PFSK-1 (cell line): Measurements from ENCODE around the gene GYPC.

Source experiments
- FOXP2 ChIP-seq: optimal IDR thresholded peaks from 2 replicates; pipeline ENCODE3; 2011; ENCODE audit warnings: borderline replicate concordance, control low read depth, inconsistent platforms; ENCODE audit not compliant: insufficient read depth; ENCODE audit errors: extremely low read length, extremely low read depth
- POLR2AphosphoS5 ChIP-seq: IDR thresholded peaks from 2 replicates; pipeline ENCODE4 v1.6.1; 2012; ENCODE audit warnings: low read depth, mild to moderate bottlenecking, control low read depth, low read length, moderate library complexity
- SIN3A ChIP-seq: IDR thresholded peaks from 2 replicates; pipeline ENCODE4 v1.6.1; 2012; ENCODE audit warnings: mild to moderate bottlenecking, low read length, moderate library complexity, borderline replicate concordance; ENCODE audit not compliant: insufficient read depth
- TAF1 ChIP-seq: IDR thresholded peaks from 2 replicates; pipeline ENCODE4 v1.6.1; 2012; ENCODE audit warnings: low read length, control low read depth, borderline replicate concordance; ENCODE audit not compliant: insufficient read depth
- TF ChIP-seq, protein P1 (sequence below), 2 experiments: IDR thresholded peaks; 2 replicates each; pipeline versions ENCODE4 v1.6.1 to v1.8.0; 2011 to 2012; ENCODE audit warnings: low read depth in 2 of 2, low read length in 2 of 2, control low read depth in 1 of 2, inconsistent platforms in 1 of 2, mild to moderate bottlenecking in 1 of 2, moderate library complexity in 1 of 2; ENCODE audit not compliant: insufficient read depth in 1 of 2

The GYPC gene

DNA sequence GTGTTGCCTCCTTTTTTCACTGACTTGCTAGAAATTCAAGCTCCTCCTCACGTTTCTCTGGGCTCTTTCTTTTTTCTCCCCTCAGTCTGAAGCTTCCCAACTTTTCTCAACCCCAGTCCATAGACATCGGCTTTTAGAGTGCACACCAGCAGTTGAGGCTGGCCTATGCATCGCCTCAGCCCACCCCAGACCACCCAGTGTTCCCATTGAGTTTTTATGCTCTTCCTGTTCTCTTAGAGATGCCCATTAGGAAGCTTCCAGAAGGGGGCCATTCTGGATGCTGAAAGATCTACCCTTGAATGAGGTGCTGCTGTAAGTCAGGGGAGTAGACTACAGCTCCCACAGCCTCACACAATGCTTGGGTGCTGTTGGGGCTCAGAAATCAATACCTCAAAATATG, 12.0 kb upstream of the GYPC start:
- TF ChIP-seq, protein P1, sequence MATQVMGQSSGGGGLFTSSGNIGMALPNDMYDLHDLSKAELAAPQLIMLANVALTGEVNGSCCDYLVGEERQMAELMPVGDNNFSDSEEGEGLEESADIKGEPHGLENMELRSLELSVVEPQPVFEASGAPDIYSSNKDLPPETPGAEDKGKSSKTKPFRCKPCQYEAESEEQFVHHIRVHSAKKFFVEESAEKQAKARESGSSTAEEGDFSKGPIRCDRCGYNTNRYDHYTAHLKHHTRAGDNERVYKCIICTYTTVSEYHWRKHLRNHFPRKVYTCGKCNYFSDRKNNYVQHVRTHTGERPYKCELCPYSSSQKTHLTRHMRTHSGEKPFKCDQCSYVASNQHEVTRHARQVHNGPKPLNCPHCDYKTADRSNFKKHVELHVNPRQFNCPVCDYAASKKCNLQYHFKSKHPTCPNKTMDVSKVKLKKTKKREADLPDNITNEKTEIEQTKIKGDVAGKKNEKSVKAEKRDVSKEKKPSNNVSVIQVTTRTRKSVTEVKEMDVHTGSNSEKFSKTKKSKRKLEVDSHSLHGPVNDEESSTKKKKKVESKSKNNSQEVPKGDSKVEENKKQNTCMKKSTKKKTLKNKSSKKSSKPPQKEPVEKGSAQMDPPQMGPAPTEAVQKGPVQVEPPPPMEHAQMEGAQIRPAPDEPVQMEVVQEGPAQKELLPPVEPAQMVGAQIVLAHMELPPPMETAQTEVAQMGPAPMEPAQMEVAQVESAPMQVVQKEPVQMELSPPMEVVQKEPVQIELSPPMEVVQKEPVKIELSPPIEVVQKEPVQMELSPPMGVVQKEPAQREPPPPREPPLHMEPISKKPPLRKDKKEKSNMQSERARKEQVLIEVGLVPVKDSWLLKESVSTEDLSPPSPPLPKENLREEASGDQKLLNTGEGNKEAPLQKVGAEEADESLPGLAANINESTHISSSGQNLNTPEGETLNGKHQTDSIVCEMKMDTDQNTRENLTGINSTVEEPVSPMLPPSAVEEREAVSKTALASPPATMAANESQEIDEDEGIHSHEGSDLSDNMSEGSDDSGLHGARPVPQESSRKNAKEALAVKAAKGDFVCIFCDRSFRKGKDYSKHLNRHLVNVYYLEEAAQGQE (IDR thresholded peaks at IDR 0.05; ENCODE audit: insufficient read depth in 1 of 2, low read depth in 2 of 2, low read length in 2 of 2): no peak
- TF ChIP-seq POLR2AphosphoS5 (no peak), TAF1 (no peak), FOXP2 (no peak)

GRCh38 chr2:126644630-126645191, 11.2 kb upstream of the GYPC start:
- no peak for TF ChIP-seq TAF1
- TF ChIP-seq FOXP2: no peak
- TF ChIP-seq SIN3A: no peak
- TF ChIP-seq, protein P1 (IDR thresholded peaks at IDR 0.05; ENCODE audit: insufficient read depth in 1 of 2, low read depth in 2 of 2, low read length in 2 of 2): no peak
- TF ChIP-seq POLR2AphosphoS5: no peak

DNA sequence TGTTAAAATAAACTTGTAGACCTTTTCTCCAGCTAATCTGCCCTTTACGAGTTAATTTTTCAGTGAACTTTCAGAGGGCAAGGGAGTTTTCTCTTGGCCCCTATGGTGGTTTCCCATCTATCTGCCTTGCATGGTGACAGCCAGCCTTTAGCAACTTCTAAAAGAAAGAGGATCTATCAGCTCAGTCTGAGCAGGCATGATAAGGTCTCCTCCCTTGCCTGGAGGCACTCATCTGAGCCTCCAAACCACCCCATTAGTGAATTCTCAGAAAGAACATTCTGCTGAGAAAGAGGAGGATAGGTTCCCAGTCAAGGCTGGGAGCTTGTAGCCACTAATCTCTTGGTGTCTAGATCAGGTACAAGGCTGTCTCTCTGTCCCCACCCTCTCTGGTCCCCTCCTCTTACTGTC, 10.7 kb upstream of the GYPC start:
- TF ChIP-seq TAF1: no peak
- TF ChIP-seq, protein P1 (IDR thresholded peaks at IDR 0.05; ENCODE audit: insufficient read depth in 1 of 2, low read depth in 2 of 2, low read length in 2 of 2): no peak

- TF ChIP-seq POLR2AphosphoS5 (no peak), FOXP2 (no peak)
These were observed 9.9 kb upstream of the GYPC start for GRCh38 chr2:126646026-126646425.

GRCh38 chr2:126649101-126649500, 6.9 kb upstream of the GYPC start:
- TF ChIP-seq FOXP2 (no peak), TAF1 (no peak), POLR2AphosphoS5 (no peak), SIN3A (no peak)
- TF ChIP-seq, protein P1 (IDR thresholded peaks at IDR 0.05; ENCODE audit: insufficient read depth in 1 of 2, low read depth in 2 of 2, low read length in 2 of 2): no peak
